Cardiac fibroblast (primary cell): ENCODE results near the gene WDR44.
"Not testable (repeated sequence)": the region's sequence is repeated elsewhere in the genome, so short reads cannot be mapped to it uniquely, and the experiment has no call there.

Experiments used
- DNase-seq, 2 donors: peaks; one replicate each; pipeline versions ENCODE4 v3.0.0 to v3.0.0-alpha.2; 2010; ENCODE audit warnings: low read depth in 2 of 2
- H3K4me3 ChIP-seq, 2 donors: replicated peaks in 1 of 2; 1 replicate in 1 of 2; 2 replicates in 1 of 2; pipeline ENCODE4 v1.5.1; 2011; ENCODE audit warnings: low read depth in 2 of 2, low read length in 2 of 2, mild to moderate bottlenecking in 2 of 2, moderate library complexity in 1 of 2
- CTCF ChIP-seq: IDR thresholded peaks from one replicate; pipeline ENCODE4 v1.5.1; 2011; ENCODE audit warnings: low read depth, mild to moderate bottlenecking, low read length, inconsistent platforms

WDR44 gene

GRCh38 chrX:118432799-118433198, 86.9 kb downstream of the WDR44 start:
- no peak for DNase-seq
- TF ChIP-seq CTCF: no peak
- no peak overlapping the region for H3K4me3 ChIP-seq

- DNase-seq: no peak
- H3K4me3 ChIP-seq: no peak overlapping the region
- no peak for TF ChIP-seq CTCF
Measured at GRCh38 chrX:118437283-118437682, 91.4 kb downstream of the WDR44 start.

- DNase-seq: no peak
- H3K4me3 ChIP-seq: no peak overlapping the region
- no peak for TF ChIP-seq CTCF
Measured at GRCh38 chrX:118448273-118448783, 102.4 kb downstream of the WDR44 start.

GRCh38 chrX:118455013-118455412, 109.1 kb downstream of the WDR44 start:
- DNase-seq: no peak
- no peak for TF ChIP-seq CTCF
- H3K4me3 ChIP-seq: no peak overlapping the region

GRCh38 chrX:118459494-118459893, 113.6 kb downstream of the WDR44 start:
- DNase-seq: peak; percentile 52 to 66
- peak; percentile 52 for TF ChIP-seq CTCF
- no peak overlapping the region for H3K4me3 ChIP-seq

- TF ChIP-seq CTCF: no peak
- no peak overlapping the region for H3K4me3 ChIP-seq
- no peak for DNase-seq
Measured at GRCh38 chrX:118464501-118464900, 118.6 kb downstream of the WDR44 start.

- DNase-seq: no peak
- no peak overlapping the region for H3K4me3 ChIP-seq
- no peak for TF ChIP-seq CTCF
Measured at GRCh38 chrX:118468122-118468521, 122.2 kb downstream of the WDR44 start.

- not testable (repeated sequence) for H3K4me3 ChIP-seq, DNase-seq
Measured at GRCh38 chrX:118470721-118471347, 124.9 kb downstream of the WDR44 start.
